Pancreas (tissue), 10 donors: ENCODE measurements around the gene BTBD9. TPM values are rescaled to one million over a fixed set of nuclear protein-coding genes. Genes with fewer than 3 reads are reported as not detected.

Experiments
- ATAC-seq, 4 donors: fragments of 200-7000 bp; cut with Tn5 transposase; one replicate each; pipeline versions ENCODE4 v1.8.0 to v1.9.1; 2020; ENCODE audit warnings: mild to moderate bottlenecking in 4 of 4, moderate library complexity in 4 of 4
- DNase-seq, 6 donors: peaks; one replicate each; pipeline ENCODE4 v3.0.0-alpha.2; 2020
- FAIRE-seq: peaks from 2 replicates; lab custom pipeline; 2012; peaks lifted over from hg19 to GRCh38; lab: Jason Lieb, UNC
- H3K27ac ChIP-seq, 4 donors: fragments of 200-600 bp; sonication (generic); 1 replicate in 3 of 4; 2 replicates in 1 of 4; pipeline versions ENCODE4 v1.5.0 to v1.8.0; 2020
- H3K27me3 ChIP-seq, 4 donors: fragments of 200-600 bp; one replicate each; pipeline ENCODE4 v1.8.0; 2021
- H3K36me3 ChIP-seq, 3 donors: fragments of 200-600 bp; sonication (generic) in 1 of 3; one replicate each; pipeline versions ENCODE4 v1.5.0 to v1.8.0; 2020 to 2021
- H3K4me1 ChIP-seq, 3 donors: fragments of 200-600 bp; one replicate each; pipeline ENCODE4 v1.8.0; 2021
- H3K4me3 ChIP-seq, 4 donors: fragments of 200-600 bp; sonication (generic) in 2 of 4; one replicate each; pipeline versions ENCODE4 v1.5.0 to v1.8.0; 2020 to 2021
- H3K9me3 ChIP-seq, 4 donors: fragments of 200-600 bp; one replicate each; pipeline ENCODE4 v1.8.0; 2021
- WGBS, 2 donors: extraction: QIAGEN DNeasy Blood & Tissue Kit; methylation state at CpG; one replicate each; pipeline ENCODE4 v1.1.7; 2013; 5-methylcytosine and 5-hydroxymethylcytosine counted together
- intact Hi-C, 3 donors: fragments of 100-400 bp; cut with DNase I; formaldehyde crosslinking; loops; one replicate each; pipeline versions ENCODE4 v1.11.1 to v1.14.2; 2022
- polyA plus RNA-seq, 2 donors: library from polyadenylated mRNA; stranded (reverse); fragments of 200-250 nt; gene quantifications; one replicate each; pipeline ENCODE4 v1.2.3, GENCODE V29; 2013
- total RNA-seq, 6 donors: library from RNA; stranded (reverse); fragmentation: NEBNext Ultra II Directional in 4 of 6; extraction: Animal tissue kit (Norgen Biotek cat#: 25700) in 4 of 6; gene quantifications; one replicate each; pipeline versions ENCODE4 v1.2.1 to v1.2.4, GENCODE V29; 2021 to 2023
- TF ChIP-seq, protein P1 (sequence below), 4 donors: fragments of 200-600 bp; sonication (generic) in 3 of 4; IDR thresholded peaks; one replicate each; pipeline versions ENCODE4 v1.5.0 to v1.8.0; 2021; ENCODE audit warnings: antibody characterized with exemption in 4 of 4
- donor health status: healthy with polysubstance abuse.
- donor health status: DM: no; HTN: no; CAD: no; lungs with moderate emphysema.
- donor health status: DM: no; HTN: no; CAD: no.
- donor health status: control.
- donor health status: control.
- donor health status: Bipolar disorder and iron deficiency.
- donor health status: DM: yes; HTN: yes; CAD: no.
- donor health status: DM: no; HTN: no; CAD: no.
- donor health status: DM: no; HTN: no; CAD: no.
- donor health status: DM: yes; HTN: yes; CAD: no.

BTBD9 gene
- total and polyA plus RNA-seq, 8 donors: 2.2 to 11.0 (median 7.1) TPM

DNA sequence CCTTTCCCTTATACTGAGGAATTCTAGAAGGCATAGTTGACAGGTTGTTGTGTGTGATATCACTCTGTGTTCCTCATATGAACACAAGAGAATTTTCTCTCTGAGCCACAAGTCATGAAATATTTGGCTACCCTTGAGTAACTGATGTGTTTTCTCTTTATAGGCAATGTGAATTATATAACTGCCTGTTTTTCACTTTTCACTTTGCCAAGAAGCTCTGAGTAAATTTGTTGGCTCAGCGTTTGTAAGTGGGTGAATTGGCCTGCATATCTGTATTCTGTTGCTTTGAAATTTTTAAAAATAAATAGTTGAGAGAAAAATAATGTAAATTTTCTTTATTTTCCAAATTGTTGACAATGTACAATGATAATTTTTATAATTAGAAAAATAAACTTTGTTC lies 5.2 kb upstream of the BTBD9 start:
- ATAC-seq: no peak
- peak; percentile 56 for FAIRE-seq
- Histone ChIP-seq H3K27me3 (no peaks in the 10 kb centered on the region), H3K4me1 (peaks cover 6 to 8% (median 7%) of the 10 kb centered on the region in 3 donors), H3K27ac (no peak overlapping the region), H3K9me3 (no peaks in the 10 kb centered on the region), H3K4me3 (no peak overlapping the region), H3K36me3 (no peaks in the 10 kb centered on the region)
- intact Hi-C loops: no loop called here
- no peak for DNase-seq
- TF ChIP-seq, protein P1, sequence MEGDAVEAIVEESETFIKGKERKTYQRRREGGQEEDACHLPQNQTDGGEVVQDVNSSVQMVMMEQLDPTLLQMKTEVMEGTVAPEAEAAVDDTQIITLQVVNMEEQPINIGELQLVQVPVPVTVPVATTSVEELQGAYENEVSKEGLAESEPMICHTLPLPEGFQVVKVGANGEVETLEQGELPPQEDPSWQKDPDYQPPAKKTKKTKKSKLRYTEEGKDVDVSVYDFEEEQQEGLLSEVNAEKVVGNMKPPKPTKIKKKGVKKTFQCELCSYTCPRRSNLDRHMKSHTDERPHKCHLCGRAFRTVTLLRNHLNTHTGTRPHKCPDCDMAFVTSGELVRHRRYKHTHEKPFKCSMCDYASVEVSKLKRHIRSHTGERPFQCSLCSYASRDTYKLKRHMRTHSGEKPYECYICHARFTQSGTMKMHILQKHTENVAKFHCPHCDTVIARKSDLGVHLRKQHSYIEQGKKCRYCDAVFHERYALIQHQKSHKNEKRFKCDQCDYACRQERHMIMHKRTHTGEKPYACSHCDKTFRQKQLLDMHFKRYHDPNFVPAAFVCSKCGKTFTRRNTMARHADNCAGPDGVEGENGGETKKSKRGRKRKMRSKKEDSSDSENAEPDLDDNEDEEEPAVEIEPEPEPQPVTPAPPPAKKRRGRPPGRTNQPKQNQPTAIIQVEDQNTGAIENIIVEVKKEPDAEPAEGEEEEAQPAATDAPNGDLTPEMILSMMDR (IDR thresholded peaks at IDR 0.05): no peak
- 48 to 51% methylated on average over 1 of the region's 1 CpG for WGBS, 2 donors

- FAIRE-seq (no peak), ATAC-seq (peak in 1 of 4 donors; percentile 50), DNase-seq (peak in 1 of 6 donors; percentile 48)
- H3K9me3 ChIP-seq: no peaks in the 10 kb centered on the region
- peaks cover 6 to 10% (median 8%) of the 10 kb centered on the region in 3 donors for H3K4me1 ChIP-seq
- peak overlapping the region; percentile 87 to 91 (median 88) for H3K27ac ChIP-seq
- no peaks in the 10 kb centered on the region for H3K36me3 ChIP-seq
- intact Hi-C loops: no loop called here
- TF ChIP-seq, protein P1 (IDR thresholded peaks at IDR 0.05): no peak
- no peaks in the 10 kb centered on the region for H3K27me3 ChIP-seq
- peak overlapping the region; percentile 71 to 98 (median 96) for H3K4me3 ChIP-seq
- 5 to 7% methylated on average over 32 of the region's 32 CpGs for WGBS, 2 donors
These were observed 634 bp upstream of the BTBD9 start for GRCh38 chr6:38640216-38640909.

GRCh38 chr6:38638941-38639497 lies 710 bp downstream of the BTBD9 start:
- intact Hi-C loops: no loop called here
- FAIRE-seq (no peak), DNase-seq (peak in 3 of 6 donors; percentile 13 to 54 (median 38)), ATAC-seq (peak; percentile 30 to 64 (median 49))
- Histone ChIP-seq H3K36me3 (no peaks in the 10 kb centered on the region), H3K4me1 (peaks cover 6 to 10% (median 8%) of the 10 kb centered on the region in 3 donors), H3K9me3 (no peaks in the 10 kb centered on the region), H3K27ac (peak overlapping the region; percentile 87 to 91 (median 88)), H3K27me3 (no peaks in the 10 kb centered on the region), H3K4me3 (peak overlapping the region; percentile 71 to 98 (median 96))
- 4 to 5% methylated on average over 14 to 15 of the region's 15 CpGs for WGBS, 2 donors
- TF ChIP-seq, protein P1 (IDR thresholded peaks at IDR 0.05): no peak

DNA sequence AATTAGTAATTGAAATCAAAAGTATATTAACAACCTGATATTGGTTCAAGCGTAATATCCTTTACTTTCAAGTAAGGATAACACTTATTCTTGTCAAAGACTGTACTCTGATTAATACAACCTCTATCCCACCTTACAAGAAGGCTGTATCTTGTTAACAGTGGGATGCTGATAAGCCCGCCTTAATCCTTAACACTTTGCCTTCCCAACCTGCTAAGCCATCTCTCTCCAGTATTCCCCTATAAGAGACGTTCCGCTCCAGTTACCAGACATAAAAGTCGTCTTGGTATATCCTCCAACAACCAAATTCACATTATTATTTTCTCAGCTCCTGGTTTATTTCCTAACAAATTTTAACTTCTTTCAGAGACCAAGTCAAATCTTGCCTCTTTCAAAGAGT lies 2.0 kb downstream of the BTBD9 start:
- FAIRE-seq (no peak), DNase-seq (no peak), ATAC-seq (no peak)
- intact Hi-C loops: no loop called here
- Histone ChIP-seq H3K36me3 (no peaks in the 10 kb centered on the region), H3K9me3 (no peaks in the 10 kb centered on the region), H3K4me1 (peaks cover 6 to 10% (median 8%) of the 10 kb centered on the region in 3 donors), H3K27ac (no peak overlapping the region), H3K27me3 (no peaks in the 10 kb centered on the region), H3K4me3 (no peak overlapping the region)
- WGBS, 2 donors: 89 to 90% methylated on average over 5 of the region's 5 CpGs
- TF ChIP-seq, protein P1 (IDR thresholded peaks at IDR 0.05): no peak

DNA sequence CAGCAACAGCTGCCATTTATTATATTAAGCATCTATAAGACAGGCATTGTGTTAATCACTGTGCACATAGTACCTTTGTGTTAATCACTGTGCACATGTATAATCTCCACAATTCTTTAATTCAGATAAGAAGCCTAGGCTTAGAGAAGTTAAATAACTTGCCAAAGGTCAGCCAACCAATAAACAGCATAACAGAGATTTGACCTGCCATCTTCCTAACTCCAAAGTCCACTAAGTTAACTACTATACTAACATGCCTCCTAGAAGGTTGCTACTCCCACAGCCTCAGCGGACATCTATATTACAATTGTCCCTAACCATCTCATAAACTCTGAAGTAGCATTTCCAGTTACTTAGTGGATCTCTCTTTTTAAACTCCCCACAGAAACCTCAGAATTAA lies 3.7 kb downstream of the BTBD9 start:
- no peak for ATAC-seq

More for the DNA sequence above, 3.7 kb downstream of the BTBD9 start:
- no peak for DNase-seq
- intact Hi-C loops: no loop called here
- Histone ChIP-seq H3K27me3 (no peaks in the 10 kb centered on the region), H3K36me3 (no peaks in the 10 kb centered on the region), H3K9me3 (no peaks in the 10 kb centered on the region), H3K4me1 (peaks cover 4 to 8% (median 7%) of the 10 kb centered on the region in 3 donors), H3K27ac (no peak overlapping the region), H3K4me3 (no peak overlapping the region)
- TF ChIP-seq, protein P1 (IDR thresholded peaks at IDR 0.05): no peak
- no peak for FAIRE-seq
- WGBS, 2 donors: 96 to 97% methylated on average over 1 of the region's 1 CpG
